MM.1S (cell line): ENCODE measurements around the gene SCN10A.

Source experiments
- DNase-seq: peaks from one replicate; pipeline ENCODE4 v3.0.0-alpha.2; 2015
- H2AFZ ChIP-seq: fragments of 300-600 bp; sonication (generic); 2 replicates; pipeline ENCODE4 v1.6.0; 2016; ENCODE audit warnings: antibody characterized with exemption, low read length
- H3F3A ChIP-seq: fragments of 300-600 bp; sonication (generic); 2 replicates; pipeline ENCODE4 v1.6.1; 2016; ENCODE audit warnings: mild to moderate bottlenecking, antibody characterized with exemption, low read length, moderate library complexity, mixed read lengths; ENCODE audit not compliant: insufficient read depth
- H3K27ac ChIP-seq: fragments of 300-600 bp; sonication (generic); 2 replicates; pipeline ENCODE4 v1.5.1; 2016; ENCODE audit warnings: mild to moderate bottlenecking, low read length
- H3K27me3 ChIP-seq: fragments of 300-600 bp; sonication (generic); replicated peaks from 2 replicates; pipeline ENCODE4 v1.6.0; 2016; ENCODE audit warnings: low read length; ENCODE audit not compliant: insufficient read depth
- H3K36me3 ChIP-seq: fragments of 300-600 bp; sonication (generic); replicated peaks from 2 replicates; pipeline ENCODE4 v1.6.1; 2016; ENCODE audit warnings: mild to moderate bottlenecking, low read length, mixed read lengths; ENCODE audit not compliant: insufficient read depth
- H3K4me1 ChIP-seq: fragments of 300-600 bp; sonication (generic); 2 replicates; pipeline ENCODE4 v1.6.1; 2016; ENCODE audit warnings: low read length, mixed read lengths
- H3K4me2 ChIP-seq: fragments of 300-600 bp; sonication (generic); 2 replicates; pipeline ENCODE4 v1.6.0; 2016; ENCODE audit warnings: low read depth, low read length
- H3K4me3 ChIP-seq: fragments of 300-600 bp; sonication (generic); 2 replicates; pipeline ENCODE4 v1.5.1; 2016; ENCODE audit warnings: low read length, mixed read lengths
- H3K79me2 ChIP-seq: fragments of 300-600 bp; sonication (generic); 2 replicates; pipeline ENCODE4 v1.6.1; 2016; ENCODE audit warnings: mixed run types, low read length, mixed read lengths
- H3K9ac ChIP-seq: fragments of 300-600 bp; sonication (generic); 2 replicates; pipeline ENCODE4 v1.6.1; 2016; ENCODE audit warnings: low read length, mixed read lengths
- H3K9me2 ChIP-seq: fragments of 300-600 bp; sonication (generic); replicated peaks from 2 replicates; pipeline ENCODE4 v1.6.1; 2016; ENCODE audit warnings: mild to moderate bottlenecking, low read length, mixed read lengths; ENCODE audit not compliant: insufficient read depth
- H3K9me3 ChIP-seq: fragments of 300-600 bp; sonication (generic); replicated peaks from 2 replicates; pipeline ENCODE4 v1.6.1; 2016; ENCODE audit warnings: mild to moderate bottlenecking, low read length, mixed read lengths; ENCODE audit not compliant: insufficient read depth
- H4K20me1 ChIP-seq: fragments of 300-600 bp; sonication (generic); 2 replicates; pipeline ENCODE4 v1.6.1; 2016; ENCODE audit warnings: mild to moderate bottlenecking, low read length, moderate library complexity, mixed read lengths; ENCODE audit not compliant: insufficient read depth
- EZH2 ChIP-seq: fragments of 300-600 bp; sonication (generic); optimal IDR thresholded peaks from 2 replicates; pipeline ENCODE3; 2017; ENCODE audit warnings: low read depth, mild to moderate bottlenecking, antibody characterized with exemption, low read length, mixed read lengths
- EZH2phosphoT487 ChIP-seq: fragments of 300-600 bp; sonication (generic); IDR thresholded peaks from 2 replicates; pipeline ENCODE4 v1.6.1; 2018; ENCODE audit warnings: antibody characterized with exemption, low read length
- TF ChIP-seq, protein P1 (sequence below): fragments of 300-600 bp; sonication (generic); IDR thresholded peaks from 2 replicates; pipeline ENCODE4 v1.5.1; 2016; ENCODE audit warnings: antibody characterized with exemption, low read length, mixed read lengths

The SCN10A gene

DNA sequence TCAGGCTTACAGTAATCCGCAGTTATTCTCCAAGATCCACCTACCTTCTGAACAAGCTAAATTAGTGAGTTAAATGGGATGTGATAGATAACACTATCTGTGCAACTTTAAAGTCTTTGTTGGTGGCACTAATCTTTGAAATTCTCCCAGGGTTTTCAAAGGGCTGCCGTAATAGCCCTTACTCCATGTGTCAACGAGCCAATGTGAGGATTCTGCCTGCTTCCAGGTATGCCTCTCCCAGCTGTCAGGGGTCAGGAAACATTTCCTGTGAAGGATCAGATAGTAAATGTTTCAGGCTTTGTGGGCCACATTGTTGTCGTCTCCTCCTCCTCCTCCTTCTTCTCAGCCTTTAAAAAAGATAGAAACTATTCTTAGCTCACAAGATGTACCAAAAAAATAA is 146.3 kb downstream of the SCN10A start:
- TF ChIP-seq EZH2 = no peak
- TF ChIP-seq, protein P1, sequence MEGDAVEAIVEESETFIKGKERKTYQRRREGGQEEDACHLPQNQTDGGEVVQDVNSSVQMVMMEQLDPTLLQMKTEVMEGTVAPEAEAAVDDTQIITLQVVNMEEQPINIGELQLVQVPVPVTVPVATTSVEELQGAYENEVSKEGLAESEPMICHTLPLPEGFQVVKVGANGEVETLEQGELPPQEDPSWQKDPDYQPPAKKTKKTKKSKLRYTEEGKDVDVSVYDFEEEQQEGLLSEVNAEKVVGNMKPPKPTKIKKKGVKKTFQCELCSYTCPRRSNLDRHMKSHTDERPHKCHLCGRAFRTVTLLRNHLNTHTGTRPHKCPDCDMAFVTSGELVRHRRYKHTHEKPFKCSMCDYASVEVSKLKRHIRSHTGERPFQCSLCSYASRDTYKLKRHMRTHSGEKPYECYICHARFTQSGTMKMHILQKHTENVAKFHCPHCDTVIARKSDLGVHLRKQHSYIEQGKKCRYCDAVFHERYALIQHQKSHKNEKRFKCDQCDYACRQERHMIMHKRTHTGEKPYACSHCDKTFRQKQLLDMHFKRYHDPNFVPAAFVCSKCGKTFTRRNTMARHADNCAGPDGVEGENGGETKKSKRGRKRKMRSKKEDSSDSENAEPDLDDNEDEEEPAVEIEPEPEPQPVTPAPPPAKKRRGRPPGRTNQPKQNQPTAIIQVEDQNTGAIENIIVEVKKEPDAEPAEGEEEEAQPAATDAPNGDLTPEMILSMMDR = no peak
- no peak for TF ChIP-seq EZH2phosphoT487
- Histone ChIP-seq H3K9me2 (no peaks in the 10 kb centered on the region), H3F3A (no peaks in the 10 kb centered on the region), H3K4me3 (no peak overlapping the region), H3K27me3 (no peaks in the 10 kb centered on the region), H3K4me2 (no peak overlapping the region), H3K36me3 (no peaks in the 10 kb centered on the region), H4K20me1 (no peaks in the 10 kb centered on the region), H3K27ac (no peak overlapping the region), H3K4me1 (no peaks in the 10 kb centered on the region), H3K9ac (no peak overlapping the region), H3K79me2 (no peaks in the 10 kb centered on the region), H2AFZ (no peak overlapping the region), H3K9me3 (no peaks in the 10 kb centered on the region)
- no peak for DNase-seq

DNA sequence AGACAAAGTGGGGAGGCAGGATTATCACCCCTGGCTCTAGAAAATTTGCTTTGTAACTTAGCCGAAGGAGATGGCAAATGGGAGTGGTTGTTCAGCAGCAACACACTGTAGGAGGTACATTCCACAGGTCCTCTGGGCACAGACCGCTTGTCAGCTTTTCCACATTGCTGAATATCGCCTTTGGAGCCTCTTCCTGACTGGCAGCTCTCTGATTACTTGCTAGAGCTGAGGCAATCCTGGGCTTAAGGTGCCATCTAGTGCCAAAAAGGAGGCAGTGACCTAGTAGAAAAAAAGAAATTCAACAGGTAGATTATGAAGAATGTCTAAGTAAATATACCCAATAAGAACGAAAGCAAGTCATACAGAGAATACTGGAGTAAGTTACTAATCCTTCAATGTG is 153.5 kb downstream of the SCN10A start:
- TF ChIP-seq, protein P1 = peak; percentile 77
- no peak for TF ChIP-seq EZH2
- H2AFZ ChIP-seq = peak overlapping the region; percentile 37

DNA sequence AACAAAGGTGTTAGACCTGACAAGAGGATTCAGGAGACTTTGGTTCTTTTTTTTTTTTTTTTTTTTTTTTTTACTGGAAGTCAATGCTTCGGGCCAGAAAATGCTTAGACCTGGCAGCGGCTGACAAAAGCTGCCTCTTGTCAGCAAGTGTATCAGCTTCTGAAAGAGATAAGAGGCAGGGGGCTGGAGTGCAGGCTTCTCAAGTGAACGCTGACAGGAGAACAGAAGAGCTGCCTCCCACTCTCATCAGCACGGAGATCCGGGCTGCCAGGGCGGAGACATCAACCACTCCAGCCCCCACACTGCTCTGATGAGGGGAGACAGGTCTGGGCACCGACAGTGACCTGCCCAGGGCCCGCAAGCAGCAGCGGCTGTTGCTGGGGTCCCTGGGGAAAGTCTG is 157.2 kb downstream of the SCN10A start:
- H4K20me1 ChIP-seq = no peaks in the 10 kb centered on the region
- H3K9ac ChIP-seq = no peak overlapping the region

More for the DNA sequence above, 153.5 kb downstream of the SCN10A start:
- Histone ChIP-seq H3K9me2 (no peaks in the 10 kb centered on the region), H3K4me1 (no peaks in the 10 kb centered on the region), H3K79me2 (no peaks in the 10 kb centered on the region), H3K4me2 (no peak overlapping the region), H3K27ac (no peak overlapping the region), H3K9me3 (no peaks in the 10 kb centered on the region), H4K20me1 (no peaks in the 10 kb centered on the region), H3K36me3 (no peaks in the 10 kb centered on the region), H3K4me3 (no peak overlapping the region), H3F3A (no peaks in the 10 kb centered on the region), H3K27me3 (no peaks in the 10 kb centered on the region), H3K9ac (no peak overlapping the region)
- DNase-seq = peak; percentile 58

More for the DNA sequence above, 157.2 kb downstream of the SCN10A start:
- no peak for DNase-seq
- no peak overlapping the region for H3K4me2 ChIP-seq
- TF ChIP-seq, protein P1 = no peak
- TF ChIP-seq EZH2phosphoT487 = no peak
- no peak overlapping the region for H3K4me3 ChIP-seq
- no peaks in the 10 kb centered on the region for H3K9me3 ChIP-seq
- no peak overlapping the region for H2AFZ ChIP-seq
- H3F3A ChIP-seq = no peaks in the 10 kb centered on the region
- no peaks in the 10 kb centered on the region for H3K4me1 ChIP-seq
- H3K27ac ChIP-seq = no peak overlapping the region
- H3K9me2 ChIP-seq = no peaks in the 10 kb centered on the region
- no peaks in the 10 kb centered on the region for H3K27me3 ChIP-seq
- H3K36me3 ChIP-seq = no peaks in the 10 kb centered on the region
- H3K79me2 ChIP-seq = no peaks in the 10 kb centered on the region
